Right renal cortex interstitium (tissue), 3 donors: ENCODE results near the gene TBC1D1. TPM values are rescaled to one million over a fixed set of nuclear protein-coding genes. Genes with fewer than 3 reads are reported as not detected.

Experiments
- DNase-seq, 3 donors: peaks; one replicate each; pipeline ENCODE4 v3.0.0-alpha.2; 2013; ENCODE audit warnings: low read depth in 3 of 3, low spot score in 2 of 3
- polyA plus RNA-seq, 3 donors: library from polyadenylated mRNA; unstranded; fragments of 120-200 nt; gene quantifications; one replicate each; pipeline ENCODE4 v1.2.1, GENCODE V29; 2013; ENCODE audit not compliant: insufficient read length in 3 of 3

The TBC1D1 gene
- polyA plus RNA-seq, 3 donors: 189 to 200 (median 198) TPM

DNA sequence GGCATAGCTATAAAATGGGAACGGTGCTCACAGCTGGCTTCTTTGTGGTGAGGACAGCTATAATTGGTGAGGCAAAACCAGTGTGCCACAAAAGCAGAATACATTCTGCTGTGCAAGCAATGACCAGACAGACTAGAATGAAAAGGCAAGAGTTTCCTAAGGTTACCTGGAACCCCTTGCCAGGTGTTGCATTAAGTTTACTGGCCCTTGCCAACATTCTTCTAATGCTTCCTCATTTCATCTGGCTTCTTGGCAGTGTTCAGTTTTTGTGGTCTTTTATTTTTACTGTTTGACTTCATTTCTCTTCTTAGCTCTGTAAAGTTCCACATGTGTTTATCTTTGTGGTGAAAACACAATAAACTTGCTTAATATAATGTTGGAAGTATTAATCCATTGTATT, 200.8 kb downstream of the TBC1D1 start:
- no peak for DNase-seq

- DNase-seq: no peak
Observed at GRCh38 chr4:38092701-38093100, 201.8 kb downstream of the TBC1D1 start.

DNA sequence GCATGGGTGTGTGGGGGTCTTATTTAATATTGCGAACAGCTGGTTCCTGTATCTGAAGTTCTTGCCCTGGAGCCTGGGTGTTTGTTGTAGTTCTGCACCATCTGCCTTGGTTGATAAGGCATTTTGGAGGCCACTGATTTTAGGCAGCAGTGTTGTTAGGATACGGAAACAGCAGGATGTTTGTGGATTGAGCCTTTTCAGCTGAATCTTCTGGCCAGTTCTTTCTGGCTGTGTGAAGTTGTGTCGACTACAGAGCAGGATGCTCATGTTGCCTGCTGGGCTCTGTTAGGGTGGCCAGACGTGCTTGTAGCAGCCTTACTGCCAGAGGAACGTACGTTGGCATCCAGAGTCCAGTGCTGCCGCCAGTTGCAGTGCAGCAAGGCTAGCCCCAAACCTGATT, 203.5 kb downstream of the TBC1D1 start:
- peak in 1 of 3 donors; percentile 47 for DNase-seq

DNA sequence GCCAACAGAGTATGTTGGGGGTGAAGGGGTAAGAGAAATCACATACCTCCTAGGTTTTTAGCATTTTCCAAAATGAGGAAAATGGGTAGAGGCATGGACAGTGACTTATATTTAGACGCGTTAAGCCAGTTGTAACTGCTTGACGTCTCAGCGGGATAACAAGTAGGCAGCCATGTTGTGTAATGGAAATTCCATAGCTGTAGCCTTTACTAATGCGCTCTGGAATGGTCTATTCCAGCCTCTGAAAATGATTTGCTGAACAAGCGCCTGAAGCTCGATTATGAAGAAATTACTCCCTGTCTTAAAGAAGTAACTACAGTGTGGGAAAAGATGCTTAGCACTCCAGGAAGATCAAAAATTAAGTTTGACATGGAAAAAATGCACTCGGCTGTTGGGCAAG, 204.8 kb downstream of the TBC1D1 start:
- no peak for DNase-seq

DNA sequence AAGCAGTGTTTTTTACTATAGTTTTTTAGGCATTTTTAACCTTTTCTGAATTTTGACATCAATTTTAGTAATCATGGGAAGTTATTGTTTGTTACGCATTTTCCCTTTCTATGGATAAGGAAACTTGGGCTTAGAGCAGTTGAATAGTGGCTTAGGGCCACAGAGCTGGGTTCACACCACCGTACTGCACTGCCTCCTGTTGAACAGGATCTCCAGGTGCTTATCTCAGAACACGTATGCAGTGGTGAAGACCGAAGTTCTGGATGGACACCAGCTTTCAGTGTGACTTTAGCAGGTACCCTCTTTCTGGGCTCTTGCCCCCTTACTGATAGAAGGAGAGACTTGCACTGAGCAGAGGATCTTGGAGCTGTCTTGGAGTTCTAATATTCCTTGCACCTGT, 206.9 kb downstream of the TBC1D1 start:
- no peak for DNase-seq

GRCh38 chr4:38099020-38099600, 208.2 kb downstream of the TBC1D1 start:
- no peak for DNase-seq

DNA sequence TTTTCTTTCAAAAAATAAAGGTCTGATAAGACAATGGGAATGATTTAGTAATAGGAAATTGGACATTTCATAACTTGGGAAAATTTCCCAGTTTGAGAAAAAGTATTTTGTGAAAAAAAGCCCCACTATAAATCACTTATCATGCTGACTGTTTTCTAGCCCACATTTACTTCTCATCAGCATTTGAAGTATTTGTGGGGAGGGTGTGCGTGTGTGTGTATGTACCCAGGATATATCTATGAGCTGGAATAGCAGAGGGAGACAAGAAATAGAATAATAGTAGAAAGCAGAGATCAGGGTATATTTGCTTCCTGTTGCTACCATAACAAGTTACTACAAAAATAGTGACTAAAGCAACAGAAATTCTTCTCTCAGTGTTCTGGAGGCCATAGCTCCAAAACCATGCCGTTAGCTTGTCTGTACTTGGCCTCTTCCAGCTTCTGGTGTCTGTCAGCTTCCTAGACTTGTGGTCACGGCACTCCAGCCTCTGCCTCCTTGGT, 209.1 kb downstream of the TBC1D1 start:
- DNase-seq: no peak

DNA sequence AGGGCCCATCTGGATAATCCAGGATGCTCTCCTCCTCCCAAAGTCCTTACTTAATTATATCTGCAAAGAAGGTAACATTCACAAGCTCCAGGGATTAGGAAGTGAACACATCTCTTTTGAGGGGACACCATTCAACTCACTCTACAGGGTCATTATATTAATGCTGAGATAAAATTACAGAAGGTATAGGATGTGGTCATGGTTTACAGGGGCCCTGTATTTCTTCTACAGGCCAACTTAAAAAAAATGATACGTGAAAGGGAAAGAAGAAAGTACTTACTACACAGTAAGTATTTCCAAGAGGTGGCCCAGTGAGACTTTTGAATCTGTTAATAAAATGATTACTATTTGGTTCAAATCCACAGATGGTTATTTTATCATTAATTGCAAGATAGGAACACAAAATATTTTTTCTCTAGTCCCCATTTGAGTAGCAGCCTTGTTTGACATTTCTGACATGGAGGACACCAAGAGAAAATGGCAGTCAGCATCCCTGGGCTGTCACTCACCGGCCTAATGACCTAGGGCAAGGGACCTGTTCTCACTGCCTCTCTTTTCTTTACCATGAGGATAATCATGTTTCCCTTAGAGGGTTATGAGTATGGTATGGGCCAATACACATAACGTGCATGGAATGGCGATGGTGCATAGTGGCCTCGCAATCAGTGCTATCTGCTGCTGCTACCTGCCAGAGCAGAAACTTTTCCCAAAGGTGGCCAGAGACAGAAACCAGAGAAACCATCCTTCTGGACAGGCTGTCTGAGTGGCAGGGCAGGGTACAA, 209.8 kb downstream of the TBC1D1 start:
- no peak for DNase-seq

- DNase-seq: no peak
Observed at GRCh38 chr4:38101563-38101962, 210.7 kb downstream of the TBC1D1 start.

DNA sequence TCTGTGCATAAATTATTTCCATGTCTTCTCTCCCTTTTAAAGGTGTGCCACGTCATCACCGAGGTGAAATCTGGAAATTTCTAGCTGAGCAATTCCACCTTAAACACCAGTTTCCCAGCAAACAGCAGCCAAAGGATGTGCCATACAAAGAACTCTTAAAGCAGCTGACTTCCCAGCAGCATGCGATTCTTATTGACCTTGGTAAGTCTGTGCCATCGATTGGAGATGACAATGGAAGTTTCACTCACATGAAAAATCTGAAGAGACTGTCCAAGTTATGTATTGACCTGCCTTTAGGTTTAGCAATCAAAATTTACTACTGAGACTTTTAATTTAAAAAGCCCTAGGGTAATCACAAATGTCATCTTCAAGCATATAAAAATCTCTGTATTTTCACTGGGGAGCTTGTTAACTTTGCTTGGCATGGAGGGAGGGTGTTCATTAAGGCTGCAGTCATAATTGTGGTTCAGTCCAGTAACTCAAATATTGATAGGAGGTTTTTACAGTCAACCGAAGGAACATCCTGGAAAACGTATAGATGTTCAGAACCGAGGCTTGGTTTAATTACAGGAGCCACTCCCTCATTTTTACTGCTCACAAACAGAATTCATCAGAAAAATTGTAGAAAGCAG, 212.2 kb downstream of the TBC1D1 start:
- no peak for DNase-seq

GRCh38 chr4:38105475-38106220, 214.8 kb downstream of the TBC1D1 start:
- no peak for DNase-seq

- no peak for DNase-seq
Observed at GRCh38 chr4:38106311-38106710, 215.4 kb downstream of the TBC1D1 start.

DNA sequence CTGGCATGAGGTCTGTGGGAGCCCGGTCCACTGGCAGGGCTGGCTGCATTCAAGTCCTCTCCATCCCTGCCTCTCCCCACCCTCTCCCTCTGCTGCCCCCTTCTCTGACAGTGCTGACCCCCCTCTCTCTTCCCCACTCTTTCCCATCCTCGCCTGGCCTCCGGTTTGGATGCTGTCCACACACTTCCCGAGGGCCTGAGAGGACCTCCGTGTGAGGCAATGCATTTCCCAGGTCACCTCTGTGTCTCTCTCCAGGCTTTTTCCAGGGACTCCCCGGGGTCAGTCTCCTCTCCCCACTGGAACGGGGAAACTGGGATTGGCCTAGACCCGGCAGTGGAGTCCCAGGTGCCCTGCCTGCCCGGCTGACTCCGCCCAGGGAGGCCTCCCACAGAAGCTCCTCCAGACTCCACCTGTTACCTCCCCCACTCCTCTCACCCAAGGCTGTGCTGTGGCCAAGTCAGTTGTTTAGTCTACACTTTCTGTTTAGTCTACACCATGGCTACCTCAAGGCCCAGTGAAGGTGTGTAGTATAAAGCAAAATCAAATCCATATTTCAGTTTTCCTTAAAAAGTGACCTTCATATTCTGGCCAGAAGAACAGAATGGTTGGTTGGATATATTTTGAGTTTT, 216.1 kb downstream of the TBC1D1 start:
- DNase-seq: no peak

- DNase-seq: no peak
Observed at GRCh38 chr4:38107818-38108217, 216.9 kb downstream of the TBC1D1 start.

DNA sequence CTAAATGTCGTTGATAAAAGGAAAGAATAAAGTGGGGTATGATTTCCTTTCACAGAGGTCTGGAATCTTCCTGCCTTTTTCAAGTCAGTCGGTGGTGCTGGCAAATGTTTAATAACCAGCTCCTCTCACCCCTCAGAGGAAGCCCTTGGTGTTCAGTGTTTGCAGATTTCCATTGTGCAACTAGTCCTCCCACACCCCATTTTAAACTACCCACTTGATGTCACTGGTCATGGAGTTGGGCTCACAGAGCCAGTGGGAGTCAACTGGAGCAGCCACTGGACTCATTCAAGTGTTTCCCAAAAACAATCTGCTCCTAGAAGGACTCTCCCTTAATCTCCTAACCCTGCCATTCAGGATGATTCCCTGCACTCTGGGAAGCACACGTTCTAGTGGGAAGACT, 218.5 kb downstream of the TBC1D1 start:
- DNase-seq: no peak

DNA sequence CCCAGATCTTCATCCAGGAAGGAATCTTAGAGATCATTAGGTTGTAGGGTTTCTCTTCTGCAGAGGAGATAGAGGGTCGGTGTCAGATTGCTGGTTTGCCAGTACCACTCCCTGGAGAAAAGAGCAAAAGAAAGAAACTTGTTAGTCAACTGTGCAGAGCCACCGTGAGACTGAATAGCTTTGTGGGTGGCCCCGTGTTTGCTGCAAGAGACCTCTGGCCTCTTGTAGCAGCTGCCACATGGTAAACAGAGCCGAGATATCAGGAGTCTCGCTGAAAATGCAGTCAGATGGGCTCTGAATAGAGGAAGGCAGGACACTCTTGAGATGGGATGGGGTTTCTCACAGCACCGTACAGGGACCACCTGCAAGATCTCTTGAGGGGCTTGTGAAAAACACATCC, 219.0 kb downstream of the TBC1D1 start:
- no peak for DNase-seq

DNA sequence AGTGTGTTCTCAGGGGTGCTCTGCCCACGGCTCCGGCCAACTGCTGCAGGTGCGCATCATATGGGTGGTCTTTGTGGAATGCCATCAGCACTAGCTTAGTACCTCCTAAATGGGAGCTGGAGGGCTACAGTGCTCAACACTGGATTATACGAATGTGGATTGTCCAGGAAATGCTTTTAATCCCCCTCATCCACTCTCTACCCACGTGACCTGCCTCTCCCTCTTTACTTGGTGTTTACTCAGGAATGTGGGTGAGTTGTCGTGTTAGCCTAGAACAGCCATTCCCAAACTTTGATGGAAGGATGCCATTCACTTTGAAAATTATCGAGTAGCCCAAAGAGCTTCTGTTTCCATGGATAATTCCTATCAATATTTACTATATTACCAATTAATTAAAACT, 220.1 kb downstream of the TBC1D1 start:
- DNase-seq: no peak

- DNase-seq: no peak
Observed at GRCh38 chr4:38111717-38112116, 220.8 kb downstream of the TBC1D1 start.

DNA sequence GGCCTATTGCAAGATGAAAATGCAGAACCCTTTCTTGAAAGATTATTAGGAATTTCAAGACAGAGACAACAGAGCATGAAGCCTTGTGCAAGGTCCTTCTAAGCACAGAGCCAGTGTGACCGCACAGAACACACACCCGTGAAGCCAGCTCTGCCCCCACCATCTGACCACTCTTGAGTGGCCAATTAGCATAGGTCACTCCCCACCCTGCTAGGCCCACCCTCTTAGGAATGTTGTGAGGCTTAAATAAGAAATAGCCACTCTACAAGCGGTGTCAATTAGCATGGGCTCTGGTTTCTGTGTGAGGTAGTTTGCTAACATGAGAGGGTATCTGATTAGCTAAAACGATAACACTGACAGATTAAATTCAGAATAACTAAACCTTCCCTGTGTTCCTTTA, 222.2 kb downstream of the TBC1D1 start:
- no peak for DNase-seq

- no peak for DNase-seq
Observed at GRCh38 chr4:38113551-38113950, 222.7 kb downstream of the TBC1D1 start.
